Adipocyte (in vitro differentiated cells): ENCODE results near the gene ZNF462.

Experiments
- DNase-seq: peaks from one replicate; pipeline ENCODE4 v3.0.0-alpha.2; 2015; ENCODE audit warnings: low read depth
- H3K27me3 ChIP-seq: replicated peaks from 2 replicates; pipeline ENCODE4 v1.7.0; 2013; ENCODE audit warnings: mild to moderate bottlenecking, low read length, moderate library complexity; ENCODE audit not compliant: control insufficient read depth, insufficient read depth
- H3K36me3 ChIP-seq: 2 replicates; pipeline ENCODE4 v1.7.0; 2013; ENCODE audit warnings: low read length, mild to moderate bottlenecking, moderate library complexity; ENCODE audit not compliant: control insufficient read depth, insufficient read depth, severe bottlenecking
- H3K4me1 ChIP-seq: 2 replicates; pipeline ENCODE4 v1.7.0; 2013; ENCODE audit warnings: mild to moderate bottlenecking, low read length, moderate library complexity; ENCODE audit not compliant: control insufficient read depth, insufficient read depth
- H3K4me3 ChIP-seq: 2 replicates; pipeline ENCODE4 v1.7.0; 2013; ENCODE audit warnings: mild to moderate bottlenecking, low read length, moderate library complexity
- H3K9ac ChIP-seq: 2 replicates; pipeline ENCODE4 v1.7.0; 2013; ENCODE audit warnings: mild to moderate bottlenecking, low read length, moderate library complexity
- H3K9me3 ChIP-seq: 2 replicates; pipeline ENCODE4 v1.7.0; 2013; ENCODE audit warnings: mild to moderate bottlenecking, low read length, moderate library complexity; ENCODE audit not compliant: control insufficient read depth

Gene ZNF462

GRCh38 chr9:107049046-107049802 is 186.3 kb downstream of the ZNF462 start:
- Histone ChIP-seq H3K4me1 (peaks cover 9% of the 10 kb centered on the region), H3K9ac (no peak overlapping the region), H3K4me3 (no peak overlapping the region), H3K36me3 (no peaks in the 10 kb centered on the region), H3K9me3 (no peaks in the 10 kb centered on the region), H3K27me3 (peaks cover 15% of the 10 kb centered on the region)
- DNase-seq, result no peak

GRCh38 chr9:107049803-107050184 is 186.8 kb downstream of the ZNF462 start:
- H3K4me1 ChIP-seq, result peaks cover 9% of the 10 kb centered on the region
- H3K9ac ChIP-seq, result no peak overlapping the region
- peaks cover 15% of the 10 kb centered on the region for H3K27me3 ChIP-seq
- DNase-seq, result no peak
- H3K9me3 ChIP-seq, result no peaks in the 10 kb centered on the region
- no peaks in the 10 kb centered on the region for H3K36me3 ChIP-seq
- H3K4me3 ChIP-seq, result no peak overlapping the region

DNA sequence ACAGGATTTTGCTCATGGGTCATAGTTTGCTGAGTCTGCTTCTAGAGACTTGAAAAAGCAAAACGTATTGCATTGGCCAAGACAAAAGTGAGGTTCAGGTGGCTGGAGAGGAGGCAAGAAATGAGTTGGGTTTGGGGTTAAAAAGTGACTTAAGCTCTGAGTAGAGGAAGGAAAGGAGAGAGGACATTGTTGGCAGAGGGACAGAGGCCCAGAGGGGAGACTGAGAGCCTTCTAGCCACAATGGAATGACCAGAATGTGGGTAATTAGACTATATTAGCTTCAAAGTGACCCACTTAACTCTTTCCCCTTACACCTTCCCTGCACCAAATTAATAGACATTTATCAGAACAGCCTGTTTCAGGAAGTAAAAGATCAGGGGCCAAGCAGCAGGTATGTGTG is 188.4 kb downstream of the ZNF462 start:
- Histone ChIP-seq H3K9me3 (no peaks in the 10 kb centered on the region), H3K4me1 (peaks cover 9% of the 10 kb centered on the region), H3K9ac (no peak overlapping the region), H3K27me3 (peaks cover 15% of the 10 kb centered on the region), H3K36me3 (no peaks in the 10 kb centered on the region), H3K4me3 (no peak overlapping the region)
- no peak for DNase-seq

DNA sequence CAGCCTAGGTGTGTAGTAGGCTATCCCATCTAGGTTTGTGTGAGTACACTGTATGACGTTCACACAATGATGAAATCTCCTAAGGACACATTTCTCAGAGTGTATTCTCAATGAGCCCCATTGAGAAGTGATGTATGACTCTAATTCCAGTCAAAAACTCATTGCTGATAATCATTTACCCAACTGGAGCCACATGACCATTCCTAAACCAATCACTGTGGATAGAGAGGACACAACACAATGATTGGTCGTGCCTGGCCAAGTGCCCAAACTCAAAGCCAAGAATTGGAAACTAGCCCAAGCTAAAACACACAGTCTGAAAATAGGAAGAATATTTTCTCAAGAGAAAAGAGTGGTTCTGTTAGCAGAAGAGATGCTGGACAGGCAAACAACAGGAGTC is 191.2 kb downstream of the ZNF462 start:
- Histone ChIP-seq H3K9ac (no peak overlapping the region), H3K27me3 (peaks cover 16% of the 10 kb centered on the region), H3K9me3 (no peaks in the 10 kb centered on the region), H3K36me3 (no peaks in the 10 kb centered on the region), H3K4me1 (peaks cover 9% of the 10 kb centered on the region), H3K4me3 (no peak overlapping the region)
- DNase-seq, result no peak

DNA sequence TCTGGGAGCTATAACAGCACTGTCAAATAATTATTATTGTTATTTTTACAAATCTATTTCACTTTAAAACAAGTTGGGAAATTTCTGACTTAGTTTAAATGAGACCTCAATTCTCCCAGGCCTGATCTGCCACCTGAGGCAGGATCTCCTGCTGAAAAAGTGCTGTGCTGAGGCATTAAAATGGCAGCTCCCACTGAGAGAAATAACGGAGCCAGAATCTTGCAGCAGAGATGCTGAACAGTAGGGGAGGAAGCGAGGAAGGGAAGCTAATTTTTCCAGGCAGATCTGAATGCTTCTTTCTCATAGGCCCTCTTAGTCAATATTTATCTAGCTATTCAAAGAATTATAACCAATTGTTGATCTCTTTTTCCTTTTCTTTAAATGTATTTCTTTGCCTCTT is 196.3 kb downstream of the ZNF462 start:
- Histone ChIP-seq H3K9me3 (no peaks in the 10 kb centered on the region), H3K4me3 (no peak overlapping the region), H3K9ac (no peak overlapping the region), H3K27me3 (peaks cover 7% of the 10 kb centered on the region), H3K36me3 (no peaks in the 10 kb centered on the region), H3K4me1 (no peaks in the 10 kb centered on the region)
- no peak for DNase-seq

- Histone ChIP-seq H3K4me3 (no peak overlapping the region), H3K27me3 (peaks cover 7% of the 10 kb centered on the region), H3K4me1 (no peaks in the 10 kb centered on the region), H3K9ac (no peak overlapping the region), H3K9me3 (no peaks in the 10 kb centered on the region), H3K36me3 (no peaks in the 10 kb centered on the region)
- no peak for DNase-seq
Measured at GRCh38 chr9:107060062-107060461, 197.1 kb downstream of the ZNF462 start.
